PFSK-1 (cell line): ENCODE measurements around the gene COL4A2.

Experiments
- FOXP2 ChIP-seq: optimal IDR thresholded peaks from 2 replicates; pipeline ENCODE3; 2011; ENCODE audit warnings: borderline replicate concordance, control low read depth, inconsistent platforms; ENCODE audit not compliant: insufficient read depth; ENCODE audit errors: extremely low read length, extremely low read depth
- POLR2AphosphoS5 ChIP-seq: IDR thresholded peaks from 2 replicates; pipeline ENCODE4 v1.6.1; 2012; ENCODE audit warnings: low read depth, mild to moderate bottlenecking, control low read depth, low read length, moderate library complexity
- SIN3A ChIP-seq: IDR thresholded peaks from 2 replicates; pipeline ENCODE4 v1.6.1; 2012; ENCODE audit warnings: mild to moderate bottlenecking, low read length, moderate library complexity, borderline replicate concordance; ENCODE audit not compliant: insufficient read depth
- TAF1 ChIP-seq: IDR thresholded peaks from 2 replicates; pipeline ENCODE4 v1.6.1; 2012; ENCODE audit warnings: low read length, control low read depth, borderline replicate concordance; ENCODE audit not compliant: insufficient read depth
- TF ChIP-seq, protein P1 (sequence below), 2 experiments: IDR thresholded peaks; 2 replicates each; pipeline versions ENCODE4 v1.6.1 to v1.8.0; 2011 to 2012; ENCODE audit warnings: low read depth in 2 of 2, low read length in 2 of 2, control low read depth in 1 of 2, inconsistent platforms in 1 of 2, mild to moderate bottlenecking in 1 of 2, moderate library complexity in 1 of 2; ENCODE audit not compliant: insufficient read depth in 1 of 2

COL4A2 gene

DNA sequence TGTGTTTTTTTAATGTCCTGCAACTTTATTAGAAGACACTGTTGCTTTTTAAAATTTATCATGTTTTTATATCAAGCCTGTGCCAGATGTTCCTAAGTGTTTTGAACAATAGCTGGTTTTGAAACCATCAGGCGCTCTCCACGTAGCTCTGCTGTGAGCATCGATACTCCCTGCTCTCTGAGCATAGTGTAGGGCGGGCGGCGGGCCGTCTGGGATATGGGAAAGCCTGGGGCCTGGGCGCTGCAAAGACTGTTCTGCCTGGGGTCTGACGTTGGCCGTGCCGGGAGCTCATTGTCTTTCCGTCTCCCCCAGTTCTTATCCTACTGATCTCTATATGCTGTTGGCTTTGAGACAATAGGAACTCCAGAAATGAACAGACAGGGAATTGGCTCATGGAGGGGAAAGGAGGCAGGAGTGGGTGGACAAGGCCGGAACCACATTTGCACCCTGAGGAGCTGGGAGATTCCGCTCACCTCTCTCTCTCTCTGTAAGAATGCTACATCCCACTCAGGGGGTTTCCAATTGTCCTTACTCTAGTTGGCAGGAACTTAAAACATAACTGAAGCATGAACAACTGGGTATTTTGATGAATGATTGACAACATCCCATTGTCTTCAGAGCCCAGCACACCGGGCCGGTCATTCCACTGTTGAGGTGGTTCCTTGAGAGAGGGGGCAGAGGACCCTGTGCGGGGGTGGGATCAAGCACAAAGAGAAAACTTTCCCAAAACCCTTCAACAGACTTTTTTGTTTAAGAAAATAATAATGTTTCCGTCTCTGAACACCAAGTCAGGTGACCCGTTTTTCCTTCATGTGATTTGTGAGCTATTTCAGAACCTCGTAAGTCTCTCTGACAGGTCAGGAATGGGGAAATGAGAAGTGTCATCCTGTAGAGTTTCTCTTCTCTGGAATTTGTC, 64.7 kb downstream of the COL4A2 start:
- TF ChIP-seq FOXP2: no peak
- TF ChIP-seq POLR2AphosphoS5: no peak
- TF ChIP-seq, protein P1, sequence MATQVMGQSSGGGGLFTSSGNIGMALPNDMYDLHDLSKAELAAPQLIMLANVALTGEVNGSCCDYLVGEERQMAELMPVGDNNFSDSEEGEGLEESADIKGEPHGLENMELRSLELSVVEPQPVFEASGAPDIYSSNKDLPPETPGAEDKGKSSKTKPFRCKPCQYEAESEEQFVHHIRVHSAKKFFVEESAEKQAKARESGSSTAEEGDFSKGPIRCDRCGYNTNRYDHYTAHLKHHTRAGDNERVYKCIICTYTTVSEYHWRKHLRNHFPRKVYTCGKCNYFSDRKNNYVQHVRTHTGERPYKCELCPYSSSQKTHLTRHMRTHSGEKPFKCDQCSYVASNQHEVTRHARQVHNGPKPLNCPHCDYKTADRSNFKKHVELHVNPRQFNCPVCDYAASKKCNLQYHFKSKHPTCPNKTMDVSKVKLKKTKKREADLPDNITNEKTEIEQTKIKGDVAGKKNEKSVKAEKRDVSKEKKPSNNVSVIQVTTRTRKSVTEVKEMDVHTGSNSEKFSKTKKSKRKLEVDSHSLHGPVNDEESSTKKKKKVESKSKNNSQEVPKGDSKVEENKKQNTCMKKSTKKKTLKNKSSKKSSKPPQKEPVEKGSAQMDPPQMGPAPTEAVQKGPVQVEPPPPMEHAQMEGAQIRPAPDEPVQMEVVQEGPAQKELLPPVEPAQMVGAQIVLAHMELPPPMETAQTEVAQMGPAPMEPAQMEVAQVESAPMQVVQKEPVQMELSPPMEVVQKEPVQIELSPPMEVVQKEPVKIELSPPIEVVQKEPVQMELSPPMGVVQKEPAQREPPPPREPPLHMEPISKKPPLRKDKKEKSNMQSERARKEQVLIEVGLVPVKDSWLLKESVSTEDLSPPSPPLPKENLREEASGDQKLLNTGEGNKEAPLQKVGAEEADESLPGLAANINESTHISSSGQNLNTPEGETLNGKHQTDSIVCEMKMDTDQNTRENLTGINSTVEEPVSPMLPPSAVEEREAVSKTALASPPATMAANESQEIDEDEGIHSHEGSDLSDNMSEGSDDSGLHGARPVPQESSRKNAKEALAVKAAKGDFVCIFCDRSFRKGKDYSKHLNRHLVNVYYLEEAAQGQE (IDR thresholded peaks at IDR 0.05; ENCODE audit: insufficient read depth in 1 of 2, low read depth in 2 of 2, low read length in 2 of 2): no peak
- no peak for TF ChIP-seq SIN3A
- TF ChIP-seq TAF1: no peak

DNA sequence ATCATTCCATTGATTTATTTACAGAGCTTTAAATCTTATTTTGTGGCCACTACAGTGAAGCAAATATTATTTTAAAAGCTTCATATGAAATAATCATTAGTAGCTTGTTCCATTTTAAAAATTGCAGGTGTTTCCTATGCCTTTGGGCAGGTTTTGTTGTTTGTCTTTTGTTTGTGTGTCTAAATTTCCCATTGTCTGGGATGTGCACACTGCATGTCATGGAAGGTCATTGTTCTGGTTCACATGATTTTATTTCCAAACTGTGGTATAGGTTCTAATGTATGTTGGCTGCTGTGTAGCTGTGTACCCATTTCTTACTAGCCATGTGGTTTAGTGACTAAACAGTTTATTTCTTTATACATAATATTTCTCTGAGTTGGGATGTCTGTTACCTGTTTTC, 65.6 kb downstream of the COL4A2 start:
- TF ChIP-seq POLR2AphosphoS5 (no peak), FOXP2 (no peak), TAF1 (no peak), SIN3A (no peak)
- TF ChIP-seq, protein P1 (IDR thresholded peaks at IDR 0.05; ENCODE audit: insufficient read depth in 1 of 2, low read depth in 2 of 2, low read length in 2 of 2): no peak

DNA sequence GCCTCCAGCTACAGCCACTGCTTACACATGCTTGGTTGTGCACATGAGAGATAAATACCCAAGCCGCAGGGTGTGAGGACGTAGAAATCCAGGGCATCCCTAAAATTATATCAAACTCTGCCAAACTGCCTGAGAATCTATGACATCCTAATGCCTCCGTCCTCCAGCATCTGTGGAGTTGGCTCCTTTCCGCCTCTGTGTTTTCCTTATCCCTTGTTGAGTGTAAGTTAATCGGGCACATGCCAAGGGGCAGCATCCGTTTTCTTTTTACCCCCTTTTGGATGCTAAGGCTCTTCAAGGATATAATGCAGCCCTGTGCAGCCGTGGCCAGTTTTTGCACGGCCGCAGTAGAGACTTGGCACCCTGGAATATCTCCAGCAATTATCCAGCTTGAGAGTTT, 66.5 kb downstream of the COL4A2 start:
- TF ChIP-seq POLR2AphosphoS5 (no peak), TAF1 (no peak), FOXP2 (no peak), SIN3A (no peak)
- TF ChIP-seq, protein P1 (IDR thresholded peaks at IDR 0.05; ENCODE audit: insufficient read depth in 1 of 2, low read depth in 2 of 2, low read length in 2 of 2): no peak

DNA sequence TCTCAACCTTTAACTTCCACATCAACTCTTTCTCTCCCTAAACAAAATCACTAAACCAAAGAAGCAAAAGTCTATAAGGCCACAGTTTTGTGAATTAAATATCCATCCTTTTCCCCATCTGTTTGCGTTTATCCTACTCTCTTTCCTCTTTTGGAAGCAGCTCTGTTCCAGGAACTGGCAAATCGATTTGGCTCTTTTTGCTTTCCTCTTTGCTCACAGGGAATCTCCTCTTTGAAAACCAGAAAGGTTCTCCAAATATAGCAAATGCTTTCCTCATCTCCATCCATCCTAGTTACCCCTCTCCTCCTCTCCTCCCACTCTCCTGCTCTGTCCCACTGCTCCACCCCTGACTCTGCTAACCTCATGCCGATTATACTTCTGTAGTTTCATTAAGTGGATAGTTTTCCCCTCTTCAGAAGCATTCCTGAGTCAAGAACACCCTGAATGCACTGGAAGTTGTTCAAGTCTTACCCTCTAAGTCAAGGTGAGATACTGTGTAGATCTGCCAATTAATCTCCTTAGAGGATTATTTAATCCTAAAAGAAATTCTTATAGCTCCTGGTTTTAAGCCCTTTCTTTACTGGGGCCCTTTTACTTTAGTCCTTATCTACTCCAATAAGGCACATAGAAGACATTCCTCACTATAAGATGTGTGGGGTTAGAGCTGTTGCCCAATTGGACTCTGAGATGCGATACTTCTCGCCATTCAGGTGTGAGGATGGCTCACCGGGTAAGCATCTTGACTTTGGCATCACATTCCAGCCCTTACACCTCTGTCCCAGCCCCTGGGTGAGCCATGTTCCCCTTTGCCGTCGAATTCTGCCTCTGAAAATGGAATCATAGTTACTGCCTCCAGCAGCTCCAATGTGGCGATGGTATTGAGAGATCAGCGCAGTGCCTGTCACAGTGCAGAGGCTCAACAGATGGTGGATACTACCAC, 67.6 kb downstream of the COL4A2 start:
- TF ChIP-seq, protein P1 (IDR thresholded peaks at IDR 0.05; ENCODE audit: insufficient read depth in 1 of 2, low read depth in 2 of 2, low read length in 2 of 2): no peak
- TF ChIP-seq TAF1 (no peak), POLR2AphosphoS5 (no peak), FOXP2 (no peak), SIN3A (no peak)
